ENCODE data around the gene RELCH.
A peak's percentile ranks its signal among the peaks of the same experiment; 100 is the strongest.
"Not testable (repeated sequence)": the region's sequence is repeated elsewhere in the genome, so short reads cannot be mapped to it uniquely, and the experiment has no call there.

Gene RELCH

GRCh38 chr18:62186774-62187542 lies at the start of gene RELCH, which contains the start of gene PIGN:
Gene RELCH (plus strand): TSS chr18:62187255. CDS start chr18:62187506, 251 bp downstream.
Gene PIGN (minus strand): TSS chr18:62187056. CDS start chr18:62161353, 25,703 bp downstream.
- peak; percentile 98 for DNase-seq (ENCODE audit: low spot score)

GRCh38 chr18:62138461-62139235 lies 48.4 kb upstream of the RELCH start:
- no peak for DNase-seq (ENCODE audit: low spot score)

- DNase-seq (ENCODE audit: low spot score) = no peak
Measured at GRCh38 chr18:62140259-62140658, 46.8 kb upstream of the RELCH start.

- no peak for DNase-seq (ENCODE audit: low spot score)
Measured at GRCh38 chr18:62144338-62144737, 42.7 kb upstream of the RELCH start.

- no peak for DNase-seq (ENCODE audit: low spot score)
Measured at GRCh38 chr18:62151068-62151771, 35.8 kb upstream of the RELCH start.

- no peak for DNase-seq (ENCODE audit: low spot score)
Measured at GRCh38 chr18:62152844-62153243, 34.2 kb upstream of the RELCH start.

GRCh38 chr18:62157843-62158242 lies 29.2 kb upstream of the RELCH start:
- no peak for DNase-seq (ENCODE audit: low spot score)

- no peak for DNase-seq (ENCODE audit: low spot score)
Measured at GRCh38 chr18:62164310-62164709, 22.7 kb upstream of the RELCH start.

GRCh38 chr18:62164855-62165487 lies 22.1 kb upstream of the RELCH start:
- DNase-seq (ENCODE audit: low spot score) = no peak

- DNase-seq (ENCODE audit: low spot score) = no peak
Measured at GRCh38 chr18:62165583-62165982, 21.5 kb upstream of the RELCH start.

GRCh38 chr18:62166524-62166923 lies 20.5 kb upstream of the RELCH start:
- not testable (repeated sequence) for DNase-seq (ENCODE audit: low spot score)

- no peak for DNase-seq (ENCODE audit: low spot score)
Measured at GRCh38 chr18:62170857-62171256, 16.2 kb upstream of the RELCH start.

- no peak for DNase-seq (ENCODE audit: low spot score)
Measured at GRCh38 chr18:62172298-62172697, 14.8 kb upstream of the RELCH start.

GRCh38 chr18:62175521-62175920 lies 11.5 kb upstream of the RELCH start:
- no peak for DNase-seq (ENCODE audit: low spot score)

- DNase-seq (ENCODE audit: low spot score) = no peak
Measured at GRCh38 chr18:62177271-62177670, 9.8 kb upstream of the RELCH start.

GRCh38 chr18:62179213-62179612 lies 7.8 kb upstream of the RELCH start:
- no peak for DNase-seq (ENCODE audit: low spot score)

GRCh38 chr18:62182220-62182619 lies 4.8 kb upstream of the RELCH start:
- no peak for DNase-seq (ENCODE audit: low spot score)

- peak; percentile 58 for DNase-seq (ENCODE audit: low spot score)
Measured at GRCh38 chr18:62183578-62184195, 3.4 kb upstream of the RELCH start.

- no peak for DNase-seq (ENCODE audit: low spot score)
Measured at GRCh38 chr18:62186499-62186773, 619 bp upstream of the RELCH start.

GRCh38 chr18:62187543-62188510 lies 772 bp downstream of the RELCH start:
- peak; percentile 31 for DNase-seq (ENCODE audit: low spot score)

GRCh38 chr18:62189208-62189607 lies 2.2 kb downstream of the RELCH start:
- DNase-seq (ENCODE audit: low spot score) = no peak
